Head of caudate nucleus (tissue), 42 donors: ENCODE results near the gene BEX5.
"Not testable (repeated sequence)": the region's sequence is repeated elsewhere in the genome, so short reads cannot be mapped to it uniquely, and the experiment has no call there.

Experiments
- DNase-seq, 42 donors: peaks; one replicate each; pipeline versions ENCODE4 v3.0.0 to v3.0.0-alpha.2; 2020 to 2021; ENCODE audit warnings: mixed read lengths in 7 of 42
- intact Hi-C: fragments of 100-400 bp; cut with DNase I; formaldehyde crosslinking; loops from one replicate; pipeline ENCODE4 v1.15.0; 2022

Gene BEX5

DNA sequence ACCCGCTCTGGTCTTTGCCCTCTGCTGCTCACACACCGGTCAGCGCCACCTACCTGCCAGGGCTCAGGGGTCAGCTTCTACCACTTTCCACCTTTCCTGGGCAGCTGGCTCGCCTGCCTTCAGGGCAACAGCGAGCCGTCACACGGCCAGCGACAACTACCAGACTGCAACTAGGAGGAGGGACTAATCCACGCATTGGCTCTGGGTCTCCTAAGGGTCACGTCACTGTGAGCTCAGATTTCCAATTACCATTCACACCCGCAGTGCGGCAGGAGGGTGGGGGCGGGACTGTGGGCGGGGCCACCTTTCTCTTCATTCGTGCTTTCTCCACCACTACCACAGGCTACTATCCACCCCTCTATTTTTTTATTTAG lies at the start of gene BEX5:
Gene BEX5 (minus strand): TSS at position 172 of the 374 bp plus-strand sequence. CDS start 1,712 bp downstream, outside the sequence.
- intact Hi-C loops: no loop called here
- DNase-seq: peak; percentile 9 to 83 (median 64)

DNA sequence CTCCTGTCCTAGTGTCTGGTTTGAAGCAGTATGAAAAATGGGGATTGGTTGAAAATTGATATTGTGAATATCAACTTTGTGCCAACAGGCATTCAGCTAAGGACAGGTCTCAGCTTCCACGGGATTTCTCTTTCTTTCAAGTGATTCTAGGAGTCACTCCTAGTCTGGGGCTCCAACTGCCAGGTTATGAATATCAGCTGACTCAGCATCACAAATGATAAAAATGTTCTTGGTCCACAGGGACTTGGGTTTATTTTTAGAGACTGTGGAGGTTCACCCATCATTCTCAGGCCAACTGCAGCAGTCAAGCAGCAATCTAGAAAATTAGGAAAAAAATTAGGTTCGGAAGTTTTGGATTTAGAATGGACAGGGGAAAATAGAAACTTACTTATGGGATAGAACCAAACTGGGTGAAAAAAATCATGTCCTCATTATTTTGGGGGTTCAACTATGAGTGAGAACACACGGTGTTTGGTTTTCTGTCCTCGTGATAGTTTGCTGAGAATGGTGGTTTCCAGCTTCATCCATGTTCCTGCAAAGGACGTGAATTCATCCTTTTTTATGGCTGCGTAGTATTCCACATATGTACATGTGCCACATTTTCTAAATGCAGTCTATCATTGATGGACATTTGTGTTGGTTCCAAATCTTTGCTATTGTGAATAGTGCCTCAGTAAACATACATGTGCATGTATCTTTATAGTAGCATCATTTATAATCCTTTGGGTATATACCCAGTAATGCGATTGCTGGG lies 30.4 kb upstream of the BEX5 start:
- intact Hi-C loops: no loop called here
- DNase-seq: no peak

DNA sequence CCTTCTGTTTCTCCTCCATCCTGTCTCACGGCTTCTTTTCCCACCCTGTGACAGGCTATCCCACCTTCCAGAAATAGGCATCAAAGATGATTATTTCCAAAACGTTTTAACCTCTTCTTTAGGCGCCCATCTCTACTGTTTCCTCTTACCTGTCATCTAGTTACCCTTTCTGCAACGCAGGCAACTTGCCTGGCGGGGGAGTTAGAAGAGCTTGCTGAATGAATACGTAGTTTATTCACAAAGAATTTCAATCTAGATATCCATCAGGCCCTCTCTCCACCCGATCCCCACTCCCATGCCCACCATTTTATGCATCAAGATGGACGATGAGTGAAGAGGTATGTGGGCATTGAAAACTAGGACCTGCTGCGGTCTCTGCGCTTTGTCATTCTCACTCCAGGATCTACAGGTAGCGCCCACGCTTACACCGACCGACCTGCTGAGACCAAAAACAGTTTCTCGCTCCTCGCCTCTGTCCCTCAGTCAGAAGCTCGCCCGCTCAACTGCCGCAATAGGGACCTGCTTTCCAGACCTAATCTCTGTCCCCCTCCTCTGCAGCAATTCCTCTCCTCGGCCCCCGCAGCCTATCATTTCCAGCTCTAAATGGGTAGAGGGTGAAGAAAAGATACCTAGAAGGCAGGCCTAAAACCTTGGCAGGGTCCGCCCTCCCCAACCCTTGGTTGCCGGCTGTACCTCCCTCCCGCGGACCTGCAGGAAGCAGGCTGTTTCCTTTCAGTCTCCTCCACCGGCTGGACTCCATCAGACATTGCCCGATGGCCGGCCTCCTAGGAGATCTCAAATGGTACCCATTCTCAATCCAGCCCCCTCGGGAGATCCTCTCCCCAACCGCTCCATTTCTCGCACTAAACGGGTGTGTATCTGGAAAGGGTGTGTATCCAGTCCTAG lies 624 bp downstream of the BEX5 start:
- intact Hi-C loops: no loop called here
- DNase-seq: peak in 28 of 42 donors; percentile 5 to 44 (median 18)

DNA sequence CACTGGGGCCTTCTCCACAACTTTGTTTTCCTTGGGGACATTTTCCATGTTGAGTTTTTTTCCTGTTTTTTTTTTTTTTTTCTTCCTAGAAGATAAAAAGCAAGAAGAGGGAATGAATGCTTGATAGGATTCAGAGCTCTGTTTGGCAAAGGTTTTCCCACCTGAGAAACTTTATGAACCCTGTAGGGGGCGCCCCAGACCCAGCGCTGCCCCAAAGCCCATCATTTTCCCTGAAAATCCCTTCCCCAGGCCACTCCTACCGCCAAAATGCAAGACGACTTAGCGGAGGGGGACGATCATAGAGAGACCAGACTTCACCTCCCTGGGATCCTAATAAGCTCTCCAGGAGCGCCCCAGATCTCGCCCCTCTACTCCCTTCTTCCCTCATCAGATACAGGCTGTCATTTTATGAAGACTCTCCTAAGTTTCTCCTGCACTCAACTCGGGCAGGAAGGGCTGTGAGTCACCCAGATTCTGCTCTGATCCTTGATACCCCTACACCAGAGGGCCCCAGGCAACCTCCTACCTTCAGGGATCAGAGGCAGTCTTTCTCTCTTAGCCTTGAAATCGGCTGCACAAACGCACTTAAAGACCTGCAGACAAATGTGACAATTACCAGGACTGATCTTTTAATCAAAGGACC lies 1.4 kb downstream of the BEX5 start:
- DNase-seq: peak in 28 of 42 donors; percentile 4 to 63 (median 38)
- intact Hi-C loops: no loop called here

DNA sequence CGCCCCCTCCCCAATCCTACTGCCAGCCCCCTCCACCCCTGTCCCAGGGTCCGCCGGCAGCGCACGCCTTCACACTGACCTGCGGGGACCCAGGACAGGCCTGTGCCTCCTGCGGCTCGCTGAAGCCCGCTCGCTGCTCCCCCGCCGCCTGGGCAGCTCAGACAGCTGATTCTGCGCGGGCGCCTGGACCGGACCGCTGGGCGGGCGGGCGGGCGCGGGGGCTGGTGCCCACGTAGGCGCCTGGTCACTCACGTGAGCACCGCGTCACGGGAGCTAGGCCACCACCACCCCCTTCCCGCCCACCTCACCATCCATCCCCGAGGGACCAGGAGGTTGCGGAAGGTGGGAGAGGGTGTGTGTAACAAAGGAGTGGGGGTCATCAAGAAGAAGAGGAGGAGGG lies 13.5 kb downstream of the BEX5 start, which contains the start of gene TCEAL6:
Gene TCEAL6 (minus strand): TSS at position 208 of the 400 bp plus-strand sequence.
- peak in 18 of 42 donors; percentile 0 to 56 (median 29) for DNase-seq

DNA sequence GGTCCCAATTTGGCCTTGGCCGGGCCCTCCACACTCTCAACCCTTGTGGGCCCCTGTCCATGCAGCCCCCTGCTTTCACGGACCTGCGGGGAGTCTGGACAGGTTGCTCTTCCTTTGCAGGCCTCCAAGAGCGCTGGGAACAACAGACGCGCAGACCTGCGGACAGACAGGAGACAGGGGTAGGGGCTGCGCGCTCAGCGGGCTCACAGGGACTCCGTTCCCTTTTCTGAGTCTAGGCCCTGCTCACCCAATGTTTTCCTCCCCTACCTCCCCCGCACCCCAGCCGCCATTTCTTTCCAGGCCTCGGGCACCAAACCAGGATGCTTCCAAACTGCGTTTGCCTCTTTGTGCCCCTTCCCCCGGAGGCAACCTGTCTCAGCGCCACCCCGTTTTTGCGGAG lies 14.1 kb downstream of the BEX5 start:
- DNase-seq: peak in 15 of 42 donors; percentile 1 to 31 (median 11)
- intact Hi-C loops: not testable (repeated sequence)

More for the DNA sequence above, 13.5 kb downstream of the BEX5 start, which contains the start of gene TCEAL6:
- intact Hi-C loops: not testable (repeated sequence)

DNA sequence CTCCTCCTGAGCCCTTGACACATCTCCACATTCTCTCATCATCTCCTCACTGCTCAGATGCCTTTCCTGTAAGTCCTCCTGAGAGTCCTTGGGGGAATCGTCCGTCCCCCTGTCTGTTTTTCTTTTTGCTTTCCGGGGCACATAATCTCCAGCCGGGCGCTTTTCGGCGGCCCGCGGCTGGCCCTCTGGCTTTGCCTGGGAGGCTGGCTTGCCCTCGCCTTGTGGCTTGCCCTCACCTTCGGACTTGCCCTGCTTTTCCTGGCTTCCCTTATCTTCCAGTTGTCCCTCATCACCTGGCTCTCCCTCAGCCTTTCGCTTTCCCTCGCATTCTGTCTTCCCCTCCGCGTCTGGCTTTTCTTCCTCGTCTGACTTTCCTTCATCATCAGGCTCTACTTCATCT lies 14.9 kb downstream of the BEX5 start:
- DNase-seq, intact Hi-C loops: not testable (repeated sequence)

DNA sequence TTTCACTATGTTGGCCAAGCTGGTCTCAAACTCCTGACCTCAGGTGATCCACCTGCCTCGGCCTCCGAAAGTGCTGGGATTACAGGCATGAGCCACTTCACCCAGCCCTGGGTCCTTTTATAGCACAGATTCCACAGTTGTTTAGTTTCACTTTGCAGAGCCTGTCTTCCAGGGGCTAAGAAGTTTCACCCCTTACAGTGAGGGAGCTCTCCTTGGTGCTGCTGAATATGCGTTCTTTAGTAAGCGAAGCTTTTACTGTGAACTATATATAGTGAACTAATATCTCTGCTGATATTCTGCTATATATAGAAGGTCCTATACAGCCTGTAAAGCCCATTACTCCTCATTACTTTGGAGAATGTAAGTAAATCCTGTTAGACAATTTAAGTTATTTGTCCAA lies 17.7 kb downstream of the BEX5 start:
- no peak for DNase-seq
- intact Hi-C loops: no loop called here

DNA sequence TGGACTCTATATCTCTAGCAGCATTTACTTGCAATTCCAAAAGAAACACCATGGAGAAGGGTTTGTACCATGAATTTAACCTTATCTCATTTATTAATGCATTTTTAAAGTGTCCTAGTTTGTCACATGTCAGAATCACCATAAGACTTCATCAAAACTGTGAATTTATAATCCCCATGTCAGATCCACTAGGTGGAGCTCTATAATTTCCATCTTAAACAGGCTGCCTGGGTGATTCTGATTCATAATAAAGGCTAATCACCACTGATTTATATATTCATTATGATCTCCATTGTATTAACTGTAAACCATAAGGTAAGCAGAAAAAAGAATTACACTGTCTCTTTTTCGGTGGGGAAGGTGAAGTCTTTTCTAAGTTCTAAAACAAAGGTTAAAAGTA lies 26.3 kb downstream of the BEX5 start:
- DNase-seq: no peak
- intact Hi-C loops: no loop called here

DNA sequence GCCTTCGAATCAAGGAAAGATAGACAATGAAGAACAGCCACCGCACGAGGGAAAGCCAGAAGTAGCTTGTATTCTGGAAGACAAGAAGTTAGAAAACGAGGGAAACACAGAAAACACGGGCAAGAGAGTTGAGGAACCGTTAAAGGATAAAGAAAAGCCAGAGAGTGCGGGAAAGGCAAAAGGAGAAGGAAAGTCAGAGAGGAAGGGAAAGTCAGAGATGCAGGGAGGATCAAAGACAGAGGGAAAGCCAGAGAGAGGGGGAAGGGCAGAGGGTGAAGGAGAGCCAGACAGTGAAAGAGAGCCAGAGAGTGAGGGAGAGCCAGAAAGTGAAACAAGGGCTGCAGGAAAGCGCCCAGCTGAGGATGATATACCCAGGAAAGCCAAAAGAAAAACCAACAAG lies 28.9 kb downstream of the BEX5 start:
- intact Hi-C loops: no loop called here
- DNase-seq: peak in 3 of 42 donors; percentile 10 to 45 (median 24)

DNA sequence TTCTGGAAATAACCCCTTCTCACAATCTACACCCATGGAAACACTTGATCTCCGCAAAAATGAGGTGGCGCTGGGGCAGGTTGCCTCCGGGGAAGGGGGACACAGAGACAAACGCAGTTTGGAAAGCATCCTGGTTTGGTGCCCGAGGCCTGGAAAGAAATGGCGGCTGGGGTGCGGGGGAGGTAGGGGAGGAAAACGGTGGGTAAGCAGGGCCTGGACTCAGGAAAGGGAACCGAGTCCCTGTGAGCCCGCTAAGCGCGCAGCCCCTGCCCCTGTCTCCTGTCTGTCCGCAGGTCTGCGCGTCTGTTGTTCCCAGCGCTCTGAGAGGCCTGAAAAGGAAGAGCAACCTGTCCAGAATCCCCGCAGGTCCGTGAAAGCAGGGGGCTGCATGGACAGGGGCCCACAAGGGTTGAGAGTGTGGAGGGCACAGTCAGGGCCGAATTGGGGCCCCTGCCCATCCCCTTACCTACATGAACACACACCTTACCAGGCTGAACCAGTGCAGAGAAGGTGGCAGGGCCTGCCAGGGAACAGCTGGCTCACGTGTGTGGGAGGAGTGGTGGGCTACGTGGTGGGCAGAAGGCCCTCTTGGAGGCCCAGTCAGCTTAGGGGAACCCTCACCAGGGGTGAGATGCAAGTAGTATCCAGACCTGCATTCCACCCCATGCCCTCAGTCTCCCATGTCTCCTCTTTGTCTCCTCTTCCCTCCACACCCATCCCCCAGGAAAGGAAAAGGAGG lies 29.5 kb downstream of the BEX5 start:
- peak in 8 of 42 donors; percentile 2 to 31 (median 10) for DNase-seq
- intact Hi-C loops: not testable (repeated sequence)

DNA sequence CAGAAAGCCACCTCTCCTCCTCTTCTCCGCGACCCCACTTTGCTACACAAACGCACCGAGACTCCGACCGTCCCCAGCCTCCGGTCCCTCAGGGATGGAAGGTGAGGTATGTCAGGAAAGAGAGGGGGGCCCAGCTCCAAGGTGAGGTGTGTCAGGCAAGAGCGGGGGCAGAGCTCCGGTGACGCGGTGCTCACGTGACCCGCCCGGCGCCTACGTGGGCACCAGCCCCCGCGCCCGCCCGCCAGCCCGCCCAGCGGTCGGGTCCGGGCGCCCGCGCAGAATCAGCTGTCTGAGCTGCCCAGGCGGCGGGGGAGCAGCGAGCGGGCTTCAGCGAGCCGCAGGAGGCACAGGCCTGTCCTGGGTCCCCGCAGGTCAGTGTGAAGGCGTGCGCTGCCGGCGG lies 30.3 kb downstream of the BEX5 start, which contains the start of gene TCEAL2:
Gene TCEAL2 (plus strand): TSS at position 244 of the 400 bp plus-strand sequence. CDS start 1,152 bp downstream, outside the sequence.
- intact Hi-C loops: not testable (repeated sequence)
- peak in 41 of 42 donors; percentile 30 to 83 (median 61) for DNase-seq

DNA sequence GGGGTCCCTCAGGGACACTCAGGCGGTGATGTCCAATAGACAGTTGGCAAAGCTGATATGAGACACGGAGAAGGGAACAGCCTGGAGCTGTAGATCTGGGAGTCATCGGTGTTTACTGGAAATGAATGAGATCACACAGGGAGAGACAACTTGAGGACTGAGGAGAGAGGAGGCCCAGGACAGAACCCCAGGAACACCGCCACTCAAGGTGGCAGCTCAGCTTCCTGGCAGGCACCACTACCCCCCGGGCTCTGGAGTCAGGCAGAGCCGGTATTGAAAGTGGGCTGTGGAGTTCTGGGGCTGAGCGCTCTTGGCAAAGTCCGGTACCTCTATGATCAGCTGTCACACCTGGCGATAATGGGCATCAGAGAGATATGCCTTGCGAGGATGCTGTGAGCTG lies 30.8 kb downstream of the BEX5 start:
- intact Hi-C loops, DNase-seq: not testable (repeated sequence)

DNA sequence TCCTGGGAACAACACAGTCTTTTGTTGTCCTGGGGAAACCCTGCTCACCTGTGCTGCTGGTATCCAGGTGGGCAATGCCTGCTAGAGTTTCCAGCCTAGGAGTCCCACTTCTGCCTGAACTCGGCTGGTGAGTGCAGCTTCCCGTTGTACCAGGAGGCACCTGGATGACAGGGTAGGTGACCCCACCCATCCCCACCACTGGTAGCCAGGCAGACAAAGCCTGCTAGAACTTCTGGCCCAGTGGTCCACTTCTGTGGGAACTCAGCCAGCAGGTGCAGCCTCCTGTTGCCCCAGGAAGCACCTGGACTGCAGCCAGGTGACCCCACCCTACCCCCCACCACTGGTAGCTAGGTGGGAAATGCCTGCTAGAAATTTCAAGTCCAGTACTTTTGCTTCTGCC lies 40.0 kb downstream of the BEX5 start:
- intact Hi-C loops: no loop called here

DNA sequence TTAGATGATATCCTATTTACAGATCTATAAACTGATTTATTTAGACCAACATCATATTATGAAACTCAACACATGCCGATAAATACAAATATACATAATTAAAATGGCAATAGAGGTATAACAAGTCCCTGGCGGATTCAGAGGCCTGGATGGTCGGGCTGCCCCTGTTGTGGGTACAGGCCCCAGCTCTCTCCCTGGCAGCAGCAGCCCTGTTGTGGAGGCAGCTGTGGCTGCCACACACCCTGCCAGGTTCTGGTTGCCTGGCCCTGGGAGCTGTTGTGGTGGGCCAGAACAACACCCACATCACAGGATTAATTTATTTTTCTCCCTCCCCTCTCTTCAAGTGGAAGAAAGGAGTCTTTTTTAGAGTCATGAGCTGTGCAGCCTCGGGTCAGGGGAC lies 42.4 kb downstream of the BEX5 start:
- DNase-seq: no peak
- intact Hi-C loops: no loop called here

More for the DNA sequence above, 40.0 kb downstream of the BEX5 start:
- DNase-seq: no peak
